Jurkat, Clone E6-1 (cell line): ENCODE results near the gene COQ10B.
A peak's percentile ranks its signal among the peaks of the same experiment; 100 is the strongest.

ENCODE experiments used
- DNase-seq: peaks from one replicate; pipeline ENCODE4 v3.0.0-alpha.2; 2011; ENCODE audit warnings: low read depth, low spot score
- H3K4me3 ChIP-seq: 2 replicates; pipeline ENCODE4 v1.5.1; 2011; ENCODE audit warnings: mild to moderate bottlenecking, low read length, control low read depth, moderate library complexity

The COQ10B gene

DNA sequence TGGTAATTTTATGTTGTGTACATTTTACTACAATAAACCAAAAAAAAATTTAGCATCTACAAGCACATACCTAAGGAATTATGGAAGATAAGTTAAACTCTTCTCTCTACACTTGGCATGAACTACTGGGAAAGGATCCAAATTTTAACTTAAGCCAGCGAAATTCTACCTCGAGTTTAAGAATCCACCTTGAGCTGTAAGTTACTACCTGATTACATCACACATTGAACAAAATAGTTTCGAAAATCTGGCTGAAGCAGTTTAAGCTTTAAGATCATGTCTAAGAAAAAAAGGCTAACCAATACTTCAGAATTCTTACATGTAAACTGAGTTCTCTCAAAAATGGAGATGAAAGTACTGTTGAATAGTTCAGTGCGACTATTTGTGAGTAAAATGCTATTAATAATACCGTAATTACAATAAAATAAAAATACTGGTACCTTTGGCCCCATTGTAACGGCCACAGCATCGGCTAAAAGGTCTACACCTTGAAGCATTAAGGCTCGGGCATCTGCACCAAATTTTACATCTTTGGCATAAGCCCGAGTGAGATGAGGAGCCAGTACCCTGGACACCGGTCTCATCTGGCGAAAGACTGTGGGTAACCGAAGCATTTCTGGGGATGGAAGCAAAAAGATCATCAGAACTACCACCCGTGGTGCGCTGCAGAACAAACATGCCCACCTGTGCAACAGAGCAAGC, 45.0 kb downstream of the COQ10B start:
- DNase-seq: no peak
- H3K4me3 ChIP-seq: peak overlapping the region; percentile 96

DNA sequence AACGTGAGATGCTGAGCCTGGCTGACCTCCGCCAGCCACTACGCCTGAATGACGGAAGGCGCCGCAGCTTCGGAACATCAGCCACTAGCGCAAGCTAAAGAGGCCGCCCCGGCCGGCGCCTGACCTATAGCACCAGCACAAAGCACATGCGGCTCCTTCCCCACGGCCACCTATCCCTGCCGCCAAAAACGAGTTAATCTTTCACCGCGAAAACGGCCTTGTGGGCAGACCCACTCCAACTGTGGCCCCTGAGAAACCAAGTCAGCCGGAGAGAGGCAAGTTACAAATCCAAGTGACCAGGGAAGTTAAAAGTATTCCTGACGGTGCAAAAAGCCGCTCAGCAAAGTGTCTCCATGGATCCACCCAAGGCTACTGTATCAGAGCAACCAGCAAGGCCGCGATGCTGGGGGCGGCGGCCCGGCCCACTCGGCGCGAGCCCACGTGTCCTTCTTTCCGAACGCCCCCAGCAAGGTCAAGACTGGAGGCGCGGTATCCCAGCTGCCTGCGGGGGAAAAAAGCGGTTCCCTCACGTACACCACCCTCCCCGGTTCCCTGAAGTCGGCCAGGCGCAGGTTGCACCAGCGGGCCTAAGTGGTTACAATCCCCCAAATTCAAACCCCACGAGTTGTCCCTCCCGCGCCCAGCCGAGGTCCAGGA, 45.7 kb downstream of the COQ10B start:
- no peak for DNase-seq
- peak overlapping the region; percentile 96 for H3K4me3 ChIP-seq

DNA sequence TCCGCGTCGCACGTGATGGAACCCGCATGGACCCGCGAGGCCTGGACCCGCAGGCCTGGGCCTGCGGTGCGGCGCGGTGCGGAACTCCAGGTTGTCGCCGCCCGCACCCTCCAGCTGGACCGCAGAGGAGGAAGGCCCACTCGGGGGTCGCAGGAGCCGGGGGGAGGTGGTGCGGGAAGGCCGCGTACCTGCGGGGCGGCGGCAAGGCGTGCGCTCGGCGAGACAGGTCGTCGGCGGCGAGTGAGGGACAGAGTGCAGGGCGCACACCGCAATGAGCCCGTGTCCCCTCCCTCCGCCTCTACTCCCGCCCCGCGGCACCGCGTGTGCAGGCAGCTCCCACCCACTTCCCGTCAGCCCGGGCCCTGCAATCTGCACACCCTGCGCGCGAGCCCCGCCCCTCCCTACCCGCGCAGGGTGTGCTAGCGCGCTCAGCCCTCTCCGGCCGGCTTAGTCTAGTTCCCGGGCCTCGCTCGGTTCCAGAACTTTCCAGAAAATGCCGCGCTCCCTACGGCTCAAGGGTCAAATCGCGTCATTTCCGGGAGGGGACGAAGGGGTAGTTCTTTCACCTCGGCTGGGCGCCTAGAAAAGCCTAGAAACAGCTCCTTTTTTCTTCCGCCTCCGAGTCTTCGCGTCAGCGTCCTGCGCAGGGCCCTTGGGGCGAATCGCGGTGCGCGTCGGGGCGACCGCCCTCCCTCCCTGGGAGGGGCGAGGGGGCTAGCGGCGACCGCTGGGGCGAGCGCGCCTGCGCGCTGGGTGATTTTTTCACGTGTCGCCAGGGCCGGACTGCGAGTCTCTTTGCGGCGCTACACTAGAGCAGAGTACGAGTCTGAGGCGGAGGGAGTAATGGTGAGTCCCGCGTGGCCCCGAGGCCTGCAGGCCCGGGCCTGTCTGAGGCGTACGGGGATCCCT, 46.5 kb downstream of the COQ10B start, which contains the start of the genes HSPD1 and HSPE1:
Gene HSPD1, minus strand, starts transcription at position 247 of the 909 bp plus-strand sequence. CDS start 992 bp downstream, outside the sequence.
Gene HSPE1, plus strand, starts transcription at position 786 of the 909 bp plus-strand sequence. Its CDS starts 58 bp downstream, at position 844.
- peak within 1 kb of the TSS; percentile 96 for H3K4me3 ChIP-seq
- DNase-seq: peak; percentile 100

DNA sequence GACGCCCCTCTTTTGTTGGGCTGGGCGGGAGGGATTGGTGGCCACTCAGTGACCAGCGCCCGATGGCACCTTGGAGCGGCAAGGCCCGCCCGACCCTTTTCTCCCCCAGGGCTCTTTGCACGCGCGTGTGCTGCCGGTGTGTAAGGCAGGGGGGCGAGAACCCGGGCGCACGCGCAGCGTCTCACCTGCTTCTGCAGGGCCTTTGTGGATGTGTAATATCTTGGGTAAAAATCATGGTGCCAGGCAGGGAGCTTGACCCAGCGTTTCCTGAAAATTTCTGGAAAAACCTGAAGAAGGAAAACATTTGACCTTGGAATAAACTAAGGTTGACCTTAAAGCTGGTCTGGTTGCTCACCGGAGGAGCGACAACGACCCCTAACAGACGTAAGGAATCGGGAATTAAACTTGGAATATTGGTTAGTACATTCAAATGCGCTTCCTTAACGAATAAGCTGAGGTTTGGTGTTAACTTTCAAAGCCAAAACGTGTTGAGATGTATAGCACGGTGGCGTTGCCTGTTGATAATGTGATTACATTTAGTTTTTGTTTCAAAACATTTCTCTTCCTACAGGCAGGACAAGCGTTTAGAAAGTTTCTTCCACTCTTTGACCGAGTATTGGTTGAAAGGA, 47.3 kb downstream of the COQ10B start:
- no peak for DNase-seq
- H3K4me3 ChIP-seq: peak overlapping the region; percentile 96

DNA sequence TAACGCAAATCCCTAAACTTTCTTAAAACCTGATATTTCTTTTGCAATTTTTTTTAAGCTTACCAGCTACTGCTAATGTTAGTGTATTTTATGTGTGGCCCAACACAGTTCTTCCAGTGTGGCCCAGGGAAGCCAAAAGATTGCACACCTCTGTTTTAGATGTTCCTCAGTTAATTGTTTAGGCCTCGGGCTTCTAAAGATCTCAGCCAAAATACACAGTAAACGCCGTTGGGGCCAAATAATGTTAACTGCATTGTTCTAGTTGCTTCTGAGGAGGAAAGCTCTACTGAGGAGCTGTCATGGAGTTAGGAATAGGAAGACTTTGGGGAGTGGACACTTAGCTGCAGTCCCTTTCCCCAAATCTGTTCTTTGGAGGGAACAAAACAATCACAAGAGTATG, 48.8 kb downstream of the COQ10B start:
- H3K4me3 ChIP-seq: no peak overlapping the region

DNA sequence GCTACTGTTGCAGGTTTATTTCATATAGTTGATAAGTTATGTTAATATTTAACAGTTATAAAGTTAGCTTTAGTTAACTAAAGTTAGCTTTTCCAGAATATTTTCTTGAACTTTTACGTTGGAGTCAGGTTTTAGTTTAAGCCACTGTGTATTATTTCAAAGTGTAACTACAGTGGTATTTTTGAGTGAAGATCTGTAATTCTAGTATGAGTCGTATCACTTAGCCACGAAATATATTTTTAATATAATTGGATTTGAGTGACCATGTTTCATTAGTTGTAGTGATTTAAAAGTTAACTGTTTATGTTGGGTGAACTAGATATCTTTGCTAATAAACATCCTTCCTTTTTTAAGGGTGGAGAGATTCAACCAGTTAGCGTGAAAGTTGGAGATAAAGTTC, 49.3 kb downstream of the COQ10B start:
- H3K4me3 ChIP-seq: no peak overlapping the region
- DNase-seq: no peak

More for the DNA sequence above, 48.8 kb downstream of the COQ10B start:
- no peak for DNase-seq

DNA sequence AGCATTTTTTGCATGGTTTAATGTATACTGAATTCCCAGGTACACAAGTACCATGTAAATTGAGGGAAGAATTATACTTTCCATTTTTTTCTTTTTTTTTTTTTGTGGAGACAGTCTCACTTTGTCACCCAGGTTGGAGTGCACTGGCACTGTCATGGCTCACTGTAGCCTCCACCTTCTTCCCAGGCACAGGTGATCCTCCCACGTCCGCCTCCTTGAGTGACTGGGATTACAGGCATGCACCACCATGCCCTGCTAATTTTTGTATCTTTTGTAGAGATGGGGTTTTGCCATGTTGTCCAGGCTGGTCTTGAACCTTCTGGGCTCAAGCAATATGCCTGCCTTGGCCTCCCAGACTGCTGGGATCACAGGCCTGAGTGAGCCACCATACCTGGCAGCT, 50.6 kb downstream of the COQ10B start:
- no peak overlapping the region for H3K4me3 ChIP-seq
- DNase-seq: no peak

DNA sequence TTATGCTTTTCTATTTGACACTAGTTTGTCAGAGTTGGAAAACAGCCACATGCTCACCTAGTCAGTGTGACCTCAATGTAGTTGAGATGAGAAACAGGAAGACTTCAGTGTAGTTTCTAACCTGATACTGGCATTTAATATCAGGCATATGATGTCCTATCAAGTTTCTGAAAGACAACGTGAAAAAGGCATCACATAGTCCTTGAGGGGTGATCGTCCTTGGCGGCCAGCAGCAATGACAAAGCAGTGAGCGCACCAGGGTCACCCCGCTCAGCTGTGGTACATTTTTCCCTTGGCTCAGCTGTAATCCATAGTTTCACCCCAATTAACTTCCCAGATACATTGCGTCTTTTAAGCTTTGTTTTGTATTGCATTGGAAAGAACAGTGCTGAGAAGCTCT, 51.2 kb downstream of the COQ10B start:
- DNase-seq: no peak
- no peak overlapping the region for H3K4me3 ChIP-seq

DNA sequence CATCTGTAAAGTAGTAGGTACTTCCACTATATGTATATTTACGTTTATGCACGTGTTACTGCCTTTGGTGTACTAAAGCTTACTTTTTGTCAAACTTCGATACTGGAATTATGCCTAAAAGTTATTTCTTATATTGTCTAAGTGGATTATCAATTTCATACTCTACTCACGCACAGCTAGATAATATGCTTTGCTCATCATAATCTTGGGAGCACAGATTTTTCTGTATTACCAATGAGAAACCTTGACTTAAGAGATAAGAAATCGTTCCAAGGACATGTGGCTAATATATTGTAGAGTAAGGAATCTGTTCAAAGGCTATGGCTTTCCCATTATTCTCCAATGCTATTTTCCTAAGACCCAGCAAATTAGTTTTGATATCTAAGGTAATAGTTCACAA, 53.3 kb downstream of the COQ10B start:
- DNase-seq: no peak

DNA sequence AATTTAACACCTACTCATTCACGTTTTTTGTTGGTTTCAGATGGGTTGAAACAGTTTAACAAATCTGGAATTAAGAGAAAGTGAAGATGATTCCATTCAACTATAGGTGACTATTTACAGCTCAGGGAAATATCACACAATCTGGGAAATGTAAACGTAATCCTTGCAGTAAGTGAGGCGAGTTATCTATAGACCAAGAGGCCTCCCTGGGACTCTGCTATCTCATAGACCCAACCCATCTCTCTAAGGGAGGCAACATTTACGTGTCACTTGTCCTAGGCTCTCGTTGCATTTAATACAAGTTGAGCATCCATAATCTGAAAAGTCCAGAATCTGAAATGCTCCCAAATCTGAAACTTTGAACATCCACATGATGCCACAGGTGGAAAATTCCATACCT, 60.6 kb downstream of the COQ10B start:
- DNase-seq: no peak
- H3K4me3 ChIP-seq: no peak overlapping the region

More for the DNA sequence above, 53.3 kb downstream of the COQ10B start:
- no peak overlapping the region for H3K4me3 ChIP-seq

DNA sequence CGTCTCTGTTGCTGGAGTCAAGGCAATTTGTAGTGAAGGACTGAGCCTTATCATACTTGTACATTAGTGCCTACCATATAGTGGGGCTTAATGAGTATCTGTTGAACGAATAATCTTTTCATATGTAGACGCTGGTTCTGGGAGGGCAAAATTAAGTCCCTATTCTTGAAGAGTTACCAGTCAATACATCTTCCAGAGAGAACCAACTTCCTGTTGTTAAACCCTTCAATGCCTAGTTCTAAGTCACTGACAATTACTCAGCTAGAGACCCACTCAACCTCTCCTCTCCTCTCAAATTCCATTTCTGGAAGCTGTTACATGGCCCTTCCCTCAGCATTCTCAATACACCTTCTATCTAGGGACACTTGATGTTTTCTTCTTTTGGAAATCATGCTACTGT, 61.4 kb downstream of the COQ10B start:
- no peak for DNase-seq
- H3K4me3 ChIP-seq: peak overlapping the region; percentile 90

DNA sequence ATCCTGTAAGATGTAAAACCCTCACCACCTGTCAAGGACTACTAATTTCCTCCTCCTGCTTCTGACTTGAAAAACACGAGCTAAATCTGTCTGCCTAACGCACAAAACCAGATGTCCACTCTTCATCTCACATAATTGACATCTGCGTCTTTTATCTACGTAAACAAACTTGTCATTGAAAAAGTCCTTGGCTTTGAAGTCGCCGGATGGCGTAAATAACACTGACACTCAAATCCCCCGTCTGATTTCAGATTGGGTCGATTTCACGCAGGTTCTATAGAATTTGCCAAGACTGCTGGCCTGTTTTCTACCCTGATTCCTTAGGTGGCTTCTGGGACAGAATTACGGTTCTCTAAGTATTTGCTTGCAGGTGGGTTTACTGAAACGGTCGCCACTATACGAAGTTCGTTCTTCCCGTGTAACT, 62.0 kb downstream of the COQ10B start:
- peak; percentile 41 for DNase-seq

DNA sequence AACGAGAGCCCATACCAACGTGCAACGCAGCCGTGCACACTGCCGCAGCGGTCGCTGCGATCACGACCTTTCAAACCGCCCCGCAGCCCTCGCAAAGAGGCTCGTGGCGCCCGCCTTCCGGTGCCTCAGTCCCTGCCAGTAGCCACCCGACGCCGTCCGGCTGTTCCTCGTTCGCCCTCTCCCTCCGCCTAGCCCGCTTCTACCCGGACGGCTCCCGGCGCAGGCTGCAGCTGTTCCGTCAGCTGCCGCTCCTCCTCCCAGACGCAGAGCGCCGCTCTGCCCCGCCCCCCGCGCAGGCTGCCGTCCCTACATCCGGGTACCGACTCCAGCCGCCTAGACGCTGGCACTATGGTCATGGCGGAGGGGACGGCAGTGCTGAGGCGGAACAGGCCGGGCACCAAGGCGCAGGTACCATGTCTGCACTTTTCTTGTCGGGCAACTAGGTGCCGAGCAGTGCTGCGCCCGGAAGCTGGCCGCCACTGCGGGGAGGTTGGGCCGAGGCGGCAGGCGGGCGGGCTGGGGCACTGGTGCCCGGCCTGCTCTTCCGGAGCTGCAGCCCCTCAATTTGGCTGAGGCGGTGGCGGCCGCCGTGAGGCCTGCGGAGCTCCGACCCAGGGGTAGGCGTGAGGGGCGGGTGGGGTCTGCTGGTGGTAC, 62.5 kb downstream of the COQ10B start, which contains the start of gene MOB4:
Gene MOB4, plus strand, starts transcription at position 328 of the 654 bp plus-strand sequence. Its CDS starts 21 bp downstream, at position 349.
- DNase-seq: peak; percentile 84
- peak within 1 kb of the TSS; percentile 90 for H3K4me3 ChIP-seq

More for the DNA sequence above, 62.0 kb downstream of the COQ10B start:
- H3K4me3 ChIP-seq: peak overlapping the region; percentile 90

DNA sequence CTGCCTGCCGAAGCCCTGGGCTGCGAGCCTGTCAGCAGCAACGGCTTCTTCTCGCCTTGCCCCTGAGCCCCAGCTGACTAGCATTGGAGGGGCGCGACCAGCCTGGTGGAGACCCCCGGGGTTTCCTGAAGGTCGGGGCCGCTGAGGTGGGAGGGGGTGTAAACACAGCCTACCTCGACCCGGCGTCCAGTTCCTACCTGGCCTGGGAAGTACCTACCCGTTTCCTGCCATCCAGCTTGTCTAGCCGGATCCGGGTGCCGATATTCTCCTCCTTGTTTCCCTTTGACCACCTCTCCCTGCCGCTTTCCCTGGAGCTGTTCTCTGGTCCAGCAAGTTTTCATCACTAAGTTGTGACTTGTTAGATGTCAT, 63.0 kb downstream of the COQ10B start:
- DNase-seq: no peak
- H3K4me3 ChIP-seq: peak overlapping the region; percentile 90

DNA sequence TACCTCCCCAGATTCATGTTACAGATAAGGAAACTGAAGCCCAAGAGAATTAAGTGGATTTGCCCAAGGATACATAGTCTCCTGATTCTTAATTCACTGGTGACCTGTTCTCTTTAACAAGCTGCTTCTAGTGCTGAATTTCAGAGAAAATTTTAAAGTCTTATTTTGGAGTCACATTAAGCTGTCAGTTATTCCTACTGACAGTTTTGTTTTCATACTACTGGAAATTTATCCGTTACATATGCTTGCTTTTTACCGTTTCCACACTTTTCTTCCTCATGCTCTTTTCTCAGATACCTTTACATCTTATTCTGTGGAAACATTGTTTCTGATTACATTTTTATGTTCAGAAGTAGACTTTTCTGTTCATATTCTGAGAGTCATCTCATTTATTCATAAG, 63.8 kb downstream of the COQ10B start:
- DNase-seq: no peak
- H3K4me3 ChIP-seq: peak overlapping the region; percentile 90
